Measurements from ENCODE around the gene THOC2. TPM values are rescaled to one million over a fixed set of nuclear protein-coding genes. Genes with fewer than 3 reads are reported as not detected.

Gene THOC2
- polyA plus RNA-seq, 3 donors = 12.5 to 44.7 (median 21.4) TPM

DNA sequence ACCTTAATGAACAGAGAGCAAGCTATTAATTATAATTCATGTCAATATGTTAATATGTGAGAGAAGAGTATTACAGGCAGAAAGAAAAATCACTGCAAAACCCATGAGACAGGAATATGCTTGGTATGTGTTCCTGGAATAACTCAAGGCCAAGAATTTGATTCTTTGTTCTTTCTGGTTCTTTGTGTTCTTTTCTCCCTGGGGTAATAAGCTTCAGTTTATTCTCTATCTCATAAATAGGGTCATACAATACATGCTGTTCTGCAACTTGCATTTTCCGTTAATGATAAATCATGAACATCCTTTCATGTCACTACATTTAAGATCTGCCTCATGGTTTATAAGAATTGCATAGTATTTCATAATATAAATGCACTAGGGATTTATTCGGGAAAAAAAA, 16.8 kb upstream of the THOC2 start:
- Mint-ChIP-seq H3K4me3 (no peak overlapping the region), H3K27ac (no peak overlapping the region), H3K36me3 (no peaks in the 10 kb centered on the region), H3K4me1 (peaks cover 7% of the 10 kb centered on the region), H3K27me3 (ENCODE audit: low read depth in 3 of 3) (no peaks in the 10 kb centered on the region), H3K9me3 (no peaks in the 10 kb centered on the region)
- Histone ChIP-seq H3K9me3 (replicated peaks in 1 of 2; ENCODE audit: control insufficient read depth in 1 of 2, insufficient read depth in 1 of 2, low read length in 2 of 2) (no peaks in the 10 kb centered on the region), H4K20me1 (ENCODE audit: insufficient read depth, low read length) (no peaks in the 10 kb centered on the region), H3K4me1 (ENCODE audit: control insufficient read depth in 1 of 2, insufficient read depth in 2 of 2, low read length in 2 of 2) (no peaks in the 10 kb centered on the region), H3K79me2 (ENCODE audit: insufficient read depth, low read length) (no peaks in the 10 kb centered on the region), H3K36me3 (replicated peaks in 1 of 2; ENCODE audit: control insufficient read depth in 1 of 2, insufficient read depth in 2 of 2, low read length in 2 of 2) (no peaks in the 10 kb centered on the region), H2AFZ (ENCODE audit: insufficient read depth, low read depth, low read length, poor library complexity, severe bottlenecking) (no peak overlapping the region), H3K27ac (ENCODE audit: low read depth in 1 of 2, low read length in 2 of 2) (no peak overlapping the region), H3K4me3 (replicated peaks in 1 of 3; ENCODE audit: low read depth in 2 of 3, low read length in 3 of 3) (no peak overlapping the region), H3K4me2 (replicated peaks; ENCODE audit: extremely low read depth, low read length, poor library complexity, severe bottlenecking) (no peak overlapping the region), H3K9ac (ENCODE audit: insufficient read depth, low read length, poor library complexity, severe bottlenecking) (no peak overlapping the region), H3K27me3 (ENCODE audit: control insufficient read depth in 2 of 2, insufficient read depth in 2 of 2, low read length in 2 of 2) (no peaks in the 10 kb centered on the region)
- TF ChIP-seq, protein P1, sequence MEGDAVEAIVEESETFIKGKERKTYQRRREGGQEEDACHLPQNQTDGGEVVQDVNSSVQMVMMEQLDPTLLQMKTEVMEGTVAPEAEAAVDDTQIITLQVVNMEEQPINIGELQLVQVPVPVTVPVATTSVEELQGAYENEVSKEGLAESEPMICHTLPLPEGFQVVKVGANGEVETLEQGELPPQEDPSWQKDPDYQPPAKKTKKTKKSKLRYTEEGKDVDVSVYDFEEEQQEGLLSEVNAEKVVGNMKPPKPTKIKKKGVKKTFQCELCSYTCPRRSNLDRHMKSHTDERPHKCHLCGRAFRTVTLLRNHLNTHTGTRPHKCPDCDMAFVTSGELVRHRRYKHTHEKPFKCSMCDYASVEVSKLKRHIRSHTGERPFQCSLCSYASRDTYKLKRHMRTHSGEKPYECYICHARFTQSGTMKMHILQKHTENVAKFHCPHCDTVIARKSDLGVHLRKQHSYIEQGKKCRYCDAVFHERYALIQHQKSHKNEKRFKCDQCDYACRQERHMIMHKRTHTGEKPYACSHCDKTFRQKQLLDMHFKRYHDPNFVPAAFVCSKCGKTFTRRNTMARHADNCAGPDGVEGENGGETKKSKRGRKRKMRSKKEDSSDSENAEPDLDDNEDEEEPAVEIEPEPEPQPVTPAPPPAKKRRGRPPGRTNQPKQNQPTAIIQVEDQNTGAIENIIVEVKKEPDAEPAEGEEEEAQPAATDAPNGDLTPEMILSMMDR (IDR thresholded peaks at IDR 0.05) = no peak
- intact Hi-C loops (cut with micrococcal nuclease) = no loop called here
- DNase-seq = no peak
- no CpG with 5 or more reads among the region's 2 CpGs for WGBS (ENCODE audit: insufficient coverage)

DNA sequence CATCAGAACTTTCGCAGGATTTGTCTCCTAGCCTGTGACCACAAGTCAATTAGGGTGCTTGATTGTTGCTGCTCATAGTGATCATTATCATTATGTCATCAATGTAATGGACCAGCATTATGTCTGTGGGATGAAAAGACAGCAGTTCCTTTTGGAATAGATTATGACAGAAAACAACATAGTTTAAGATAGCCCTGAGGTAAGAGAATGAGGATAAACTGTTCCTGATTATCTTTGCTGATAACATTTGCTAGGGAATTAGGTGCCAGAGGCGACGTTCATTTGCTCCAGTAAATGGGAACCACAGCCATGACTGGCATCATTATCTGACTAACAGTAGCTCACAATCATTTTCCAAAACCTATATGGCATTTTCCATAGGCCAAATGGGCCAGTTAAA, 12.7 kb upstream of the THOC2 start:
- Histone ChIP-seq H3K9ac (ENCODE audit: insufficient read depth, low read length, poor library complexity, severe bottlenecking) (no peak overlapping the region), H3K9me3 (replicated peaks in 1 of 2; ENCODE audit: control insufficient read depth in 1 of 2, insufficient read depth in 1 of 2, low read length in 2 of 2) (no peaks in the 10 kb centered on the region), H3K4me3 (replicated peaks in 1 of 3; ENCODE audit: low read depth in 2 of 3, low read length in 3 of 3) (no peak overlapping the region), H3K36me3 (replicated peaks in 1 of 2; ENCODE audit: control insufficient read depth in 1 of 2, insufficient read depth in 2 of 2, low read length in 2 of 2) (no peaks in the 10 kb centered on the region), H4K20me1 (ENCODE audit: insufficient read depth, low read length) (no peaks in the 10 kb centered on the region), H3K27me3 (ENCODE audit: control insufficient read depth in 2 of 2, insufficient read depth in 2 of 2, low read length in 2 of 2) (no peaks in the 10 kb centered on the region), H3K4me1 (ENCODE audit: control insufficient read depth in 1 of 2, insufficient read depth in 2 of 2, low read length in 2 of 2) (peaks cover 4 to 5% of the 10 kb centered on the region in 2 donors), H2AFZ (ENCODE audit: insufficient read depth, low read depth, low read length, poor library complexity, severe bottlenecking) (no peak overlapping the region), H3K27ac (ENCODE audit: low read depth in 1 of 2, low read length in 2 of 2) (no peak overlapping the region), H3K79me2 (ENCODE audit: insufficient read depth, low read length) (no peaks in the 10 kb centered on the region), H3K4me2 (replicated peaks; ENCODE audit: extremely low read depth, low read length, poor library complexity, severe bottlenecking) (no peak overlapping the region)
- Mint-ChIP-seq H3K4me1 (peaks cover 13% of the 10 kb centered on the region), H3K27me3 (ENCODE audit: low read depth in 3 of 3) (no peaks in the 10 kb centered on the region), H3K9me3 (no peaks in the 10 kb centered on the region), H3K36me3 (no peaks in the 10 kb centered on the region), H3K4me3 (no peak overlapping the region), H3K27ac (no peak overlapping the region)
- DNase-seq = no peak
- TF ChIP-seq, protein P1 (IDR thresholded peaks at IDR 0.05) = no peak
- intact Hi-C loops (cut with micrococcal nuclease) = no loop called here
- no CpG with 5 or more reads among the region's 3 CpGs for WGBS (ENCODE audit: insufficient coverage)

Data from CD14-positive monocyte (primary cell).